ENCODE measurements around the gene SLC24A1. TPM values are rescaled to one million over a fixed set of nuclear protein-coding genes. Genes with fewer than 3 reads are reported as not detected.

SLC24A1 gene
- total and polyA plus RNA-seq, 11 donors: 0.74 to 6.3 (median 2.1) TPM

DNA sequence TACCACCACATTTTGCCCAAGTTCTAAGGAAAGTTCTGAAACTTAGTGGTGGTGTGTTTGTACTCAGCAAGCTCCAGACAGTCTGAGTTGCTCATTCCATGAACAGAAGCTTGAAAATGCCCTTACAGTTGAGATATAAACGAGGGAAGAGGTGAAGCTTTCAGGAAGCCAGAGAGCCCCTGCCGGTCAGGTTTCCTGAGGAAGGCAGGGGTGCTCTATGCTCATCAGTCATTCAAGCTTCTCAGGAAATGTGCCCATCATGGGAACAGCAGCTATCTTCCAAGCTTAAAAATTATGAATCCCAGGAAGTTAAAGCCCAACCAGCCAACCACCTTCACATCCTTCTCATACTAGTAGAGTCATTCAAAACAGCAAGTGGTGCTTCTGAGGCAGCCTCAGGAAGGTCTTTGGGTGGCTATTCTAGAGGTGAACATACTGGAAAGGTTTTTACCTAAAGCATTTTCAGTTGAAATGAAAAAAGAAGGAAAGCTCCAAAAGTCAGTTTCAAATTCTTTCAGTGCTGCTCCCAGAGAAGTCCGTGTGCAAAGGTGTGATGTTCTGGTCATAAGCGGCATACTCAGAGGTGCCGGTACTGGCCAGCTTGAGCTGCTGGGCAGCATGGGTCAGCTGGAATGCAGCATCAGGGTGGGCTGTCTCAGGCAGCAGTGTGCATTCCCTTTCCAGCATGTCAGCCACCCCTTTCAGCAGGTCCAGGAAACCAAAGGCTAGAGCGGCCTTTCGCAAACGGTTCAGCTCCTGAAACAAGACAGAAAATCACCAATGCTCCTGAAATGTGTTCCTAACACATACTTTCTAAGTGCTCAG lies 42.6 kb upstream of the SLC24A1 start:
- H3K9me3 ChIP-seq: no peaks in the 10 kb centered on the region
- peaks cover 0 to 17% (median 2%) of the 10 kb centered on the region in 12 donors for H3K4me1 ChIP-seq
- WGBS, 4 donors: 77 to 85% (median 80%) methylated on average over 8 of the region's 8 CpGs
- H3K36me3 ChIP-seq: peaks cover 0 to 97% (median 82%) of the 10 kb centered on the region in 9 donors
- no peak overlapping the region for H3K4me3 ChIP-seq
- H3K27me3 ChIP-seq: no peaks in the 10 kb centered on the region
- no peak for TF ChIP-seq POLR2A (IDR thresholded peaks at IDR 0.05)
- TF ChIP-seq CTCF (IDR thresholded peaks at IDR 0.05): no peak
- DNase-seq (no peak), ATAC-seq (no peak)
- intact Hi-C loops (cut with DNase I): no loop called here
- no peak overlapping the region for H3K27ac ChIP-seq

DNA sequence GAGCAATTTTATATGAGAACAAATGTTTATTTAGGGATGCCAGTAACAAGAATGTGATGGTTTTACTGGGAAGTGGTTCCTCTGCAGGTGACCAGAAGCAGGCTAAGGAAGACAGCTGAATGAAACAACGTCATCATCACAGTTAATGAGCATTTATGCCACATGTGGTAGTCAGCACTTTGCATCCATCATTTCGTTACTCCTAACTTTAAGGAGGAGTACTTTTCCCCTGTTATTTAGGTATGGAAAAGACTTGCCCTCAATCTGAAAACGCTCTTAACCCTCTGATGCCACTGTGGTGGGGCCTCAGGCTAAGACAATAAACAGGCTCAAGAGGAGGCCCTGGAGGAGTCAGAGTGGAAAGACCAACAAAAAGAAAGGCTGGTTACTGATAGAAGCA lies 42.0 kb upstream of the SLC24A1 start:
- H3K36me3 ChIP-seq: peaks cover 0 to 97% (median 85%) of the 10 kb centered on the region in 9 donors
- TF ChIP-seq POLR2A (IDR thresholded peaks at IDR 0.05) (no peak), CTCF (IDR thresholded peaks at IDR 0.05) (no peak)
- no peak overlapping the region for H3K27ac ChIP-seq
- peaks cover 0 to 23% (median 4%) of the 10 kb centered on the region in 12 donors for H3K4me1 ChIP-seq
- intact Hi-C loops (cut with DNase I): no loop called here
- H3K27me3 ChIP-seq: no peaks in the 10 kb centered on the region
- H3K4me3 ChIP-seq: no peak overlapping the region
- no peaks in the 10 kb centered on the region for H3K9me3 ChIP-seq
- ATAC-seq: no peak
- WGBS, 4 donors: 89 to 93% (median 89%) methylated on average over 3 of the region's 3 CpGs
- DNase-seq: no peak

- no peak overlapping the region for H3K27ac ChIP-seq
- no peaks in the 10 kb centered on the region for H3K9me3 ChIP-seq
- no peak overlapping the region for H3K4me3 ChIP-seq
- ATAC-seq (no peak), DNase-seq (no peak)
- H3K4me1 ChIP-seq: peaks cover 0 to 24% (median 4%) of the 10 kb centered on the region in 12 donors
- no peak for TF ChIP-seq POLR2A (IDR thresholded peaks at IDR 0.05)
- TF ChIP-seq CTCF (IDR thresholded peaks at IDR 0.05): no peak
- intact Hi-C loops (cut with DNase I): no loop called here
- H3K27me3 ChIP-seq: no peaks in the 10 kb centered on the region
- peaks cover 0 to 99% (median 88%) of the 10 kb centered on the region in 9 donors for H3K36me3 ChIP-seq
Observed at GRCh38 chr15:65580287-65580686, 41.5 kb upstream of the SLC24A1 start.

- Histone ChIP-seq H3K27ac (peak overlapping the region in 5 of 12 donors; percentile 21 to 55 (median 29)), H3K9me3 (no peaks in the 10 kb centered on the region), H3K4me3 (no peak overlapping the region), H3K27me3 (no peaks in the 10 kb centered on the region), H3K36me3 (peaks cover 0 to 100% (median 97%) of the 10 kb centered on the region in 9 donors), H3K4me1 (peaks cover 0 to 12% (median 4%) of the 10 kb centered on the region in 12 donors)
- ATAC-seq: no peak
- no peak for TF ChIP-seq CTCF (IDR thresholded peaks at IDR 0.05)
- no peak for TF ChIP-seq POLR2A (IDR thresholded peaks at IDR 0.05)
- intact Hi-C loops (cut with DNase I): no loop called here
- 36 to 71% (median 43%) methylated on average over 1 of the region's 1 CpG for WGBS, 4 donors
- no peak for DNase-seq
Observed at GRCh38 chr15:65583701-65584100, 38.0 kb upstream of the SLC24A1 start.
